ENCODE measurements around the gene CEP44. TPM values are rescaled to one million over a fixed set of nuclear protein-coding genes. Genes with fewer than 3 reads are reported as not detected.

The CEP44 gene
- total RNA-seq, 1 experiment from 2014 or later: 8.4 TPM

DNA sequence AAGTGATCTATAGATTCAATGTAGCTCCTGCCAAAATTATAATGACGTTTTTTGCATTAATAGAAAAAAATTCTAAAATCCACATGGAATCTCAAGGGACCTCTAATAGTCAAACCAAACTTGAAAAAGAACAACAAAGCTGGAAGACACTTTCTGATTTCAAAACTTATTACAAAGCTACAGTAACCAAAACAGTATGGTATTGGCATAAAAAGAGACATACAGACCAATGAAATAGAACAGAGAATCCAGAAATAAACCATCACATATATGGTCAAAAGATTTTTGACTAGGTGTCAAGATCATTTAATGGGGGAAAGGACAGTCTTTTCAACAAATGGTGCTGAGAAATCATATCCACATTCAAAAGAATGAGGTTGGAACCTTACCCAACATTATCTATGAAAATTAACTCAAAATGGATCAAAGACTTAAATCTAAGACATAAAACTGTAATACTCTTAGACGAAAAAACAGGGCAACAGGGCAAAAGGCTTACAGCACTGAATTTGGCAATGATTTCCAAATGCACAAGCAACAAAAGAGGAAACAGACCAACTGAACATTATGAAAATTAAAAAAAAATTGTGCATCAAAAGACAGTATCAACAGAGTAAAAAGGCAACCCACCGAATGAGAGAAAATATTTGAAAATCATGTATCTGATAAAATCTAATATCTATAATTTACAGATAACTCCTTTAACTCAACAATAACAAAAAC lies 4.1 kb upstream of the CEP44 start:
- no peaks in the 10 kb centered on the region for H3K9me3 ChIP-seq (ENCODE audit: low read length)
- peaks cover 70% of the 10 kb centered on the region for H3K79me2 ChIP-seq (ENCODE audit: low read length)
- H3F3A ChIP-seq (ENCODE audit: low read length, unreplicated experiment): no peaks in the 10 kb centered on the region
- no peak overlapping the region for H3K4me3 ChIP-seq (ENCODE audit: low read length)
- no peak overlapping the region for H3K27ac ChIP-seq (ENCODE audit: low read length)
- H3K4me1 ChIP-seq (ENCODE audit: insufficient read depth, low read length): peaks cover 11% of the 10 kb centered on the region; the same call in 1 of the 2 replicates
- no peaks in the 10 kb centered on the region for H3K27me3 ChIP-seq (ENCODE audit: low read length)
- H3K9ac ChIP-seq (ENCODE audit: low read length): no peak overlapping the region
- ATAC-seq (no peak), DNase-seq (no peak)
- BruUV-seq (replicated peaks): no TSS peak
- no peaks in the 10 kb centered on the region for H3K9me2 ChIP-seq (replicated peaks; ENCODE audit: low read length)
- H3K4me2 ChIP-seq (ENCODE audit: low read length): no peak overlapping the region
- POLR2A ChIA-PET (ENCODE audit: unreplicated experiment): no interaction called here
- no peaks in the 10 kb centered on the region for H4K20me1 ChIP-seq (ENCODE audit: low read length)
- CTCF ChIA-PET: no interaction called here
- H2AFZ ChIP-seq (ENCODE audit: low read length): no peak overlapping the region
- TF ChIP-seq EZH2phosphoT487 (IDR thresholded peaks at IDR 0.05; ENCODE audit: borderline replicate concordance, low read length): no peak
- TF ChIP-seq EZH2 (IDR thresholded peaks at IDR 0.05; ENCODE audit: low read length, unreplicated experiment): no peak
- TF ChIP-seq, protein P1, sequence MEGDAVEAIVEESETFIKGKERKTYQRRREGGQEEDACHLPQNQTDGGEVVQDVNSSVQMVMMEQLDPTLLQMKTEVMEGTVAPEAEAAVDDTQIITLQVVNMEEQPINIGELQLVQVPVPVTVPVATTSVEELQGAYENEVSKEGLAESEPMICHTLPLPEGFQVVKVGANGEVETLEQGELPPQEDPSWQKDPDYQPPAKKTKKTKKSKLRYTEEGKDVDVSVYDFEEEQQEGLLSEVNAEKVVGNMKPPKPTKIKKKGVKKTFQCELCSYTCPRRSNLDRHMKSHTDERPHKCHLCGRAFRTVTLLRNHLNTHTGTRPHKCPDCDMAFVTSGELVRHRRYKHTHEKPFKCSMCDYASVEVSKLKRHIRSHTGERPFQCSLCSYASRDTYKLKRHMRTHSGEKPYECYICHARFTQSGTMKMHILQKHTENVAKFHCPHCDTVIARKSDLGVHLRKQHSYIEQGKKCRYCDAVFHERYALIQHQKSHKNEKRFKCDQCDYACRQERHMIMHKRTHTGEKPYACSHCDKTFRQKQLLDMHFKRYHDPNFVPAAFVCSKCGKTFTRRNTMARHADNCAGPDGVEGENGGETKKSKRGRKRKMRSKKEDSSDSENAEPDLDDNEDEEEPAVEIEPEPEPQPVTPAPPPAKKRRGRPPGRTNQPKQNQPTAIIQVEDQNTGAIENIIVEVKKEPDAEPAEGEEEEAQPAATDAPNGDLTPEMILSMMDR (conservative IDR thresholded peaks at IDR 0.05; ENCODE audit: low read depth, low read length): no peak
- intact Hi-C loops (cut with micrococcal nuclease): loop anchor here (5.0 kb wide), 1 partner anchor 38 kb away; no protein-coding TSS in a partner anchor
- 0 out of 2 replicates have a peak, but pooled peaks cover 5% of the 10 kb centered on the region for H3K36me3 ChIP-seq (ENCODE audit: low read depth, low read length)

DNA sequence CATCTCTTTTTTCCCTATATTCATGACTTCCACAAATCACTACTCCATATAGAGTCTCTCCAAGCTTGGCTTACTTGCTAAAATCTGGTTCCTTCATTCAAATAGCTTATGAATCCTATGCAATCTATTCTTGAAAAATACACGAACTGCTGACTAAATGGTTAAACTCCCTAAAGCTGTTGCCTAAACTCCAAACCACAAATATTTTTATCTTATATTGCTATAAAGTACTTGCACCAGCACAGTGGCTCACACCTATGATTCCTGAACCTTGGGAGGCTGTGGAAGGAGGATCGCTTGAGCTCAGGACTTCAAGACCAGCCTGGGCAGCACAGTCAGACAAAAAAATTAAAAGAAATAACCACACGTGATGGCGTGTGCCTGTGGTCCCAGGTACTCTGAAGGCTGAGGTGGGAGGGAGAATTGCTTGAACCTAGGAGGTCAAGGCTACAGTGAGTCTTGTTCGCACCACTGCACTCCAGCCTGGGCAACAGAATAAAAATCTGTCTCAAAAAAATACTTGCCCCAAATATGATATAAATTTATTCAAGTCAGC lies 2.5 kb upstream of the CEP44 start:
- no peak overlapping the region for H3K27ac ChIP-seq (ENCODE audit: low read length)
- ChIA-PET POLR2A (ENCODE audit: unreplicated experiment) (no interaction called here), CTCF (no interaction called here)
- no peaks in the 10 kb centered on the region for H3K27me3 ChIP-seq (ENCODE audit: low read length)
- TF ChIP-seq EZH2 (IDR thresholded peaks at IDR 0.05; ENCODE audit: low read length, unreplicated experiment): no peak
- TF ChIP-seq, protein P1 (conservative IDR thresholded peaks at IDR 0.05; ENCODE audit: low read depth, low read length): no peak
- no peak for TF ChIP-seq EZH2phosphoT487 (IDR thresholded peaks at IDR 0.05; ENCODE audit: borderline replicate concordance, low read length)
- H3K36me3 ChIP-seq (ENCODE audit: low read depth, low read length): 0 out of 2 replicates have a peak, but pooled peaks cover 5% of the 10 kb centered on the region
- no peaks in the 10 kb centered on the region for H4K20me1 ChIP-seq (ENCODE audit: low read length)
- no peaks in the 10 kb centered on the region for H3F3A ChIP-seq (ENCODE audit: low read length, unreplicated experiment)
- peak overlapping the region; percentile 26; the same call in 1 of the 2 replicates for H3K4me3 ChIP-seq (ENCODE audit: low read length)
- ATAC-seq: no peak
- H2AFZ ChIP-seq (ENCODE audit: low read length): no peak overlapping the region
- H3K9ac ChIP-seq (ENCODE audit: low read length): no peak overlapping the region
- H3K4me1 ChIP-seq (ENCODE audit: insufficient read depth, low read length): peaks cover 16% of the 10 kb centered on the region; the same call in 1 of the 2 replicates
- H3K9me3 ChIP-seq (ENCODE audit: low read length): no peaks in the 10 kb centered on the region
- DNase-seq: no peak
- intact Hi-C loops (cut with micrococcal nuclease): no loop called here
- H3K4me2 ChIP-seq (ENCODE audit: low read length): peak overlapping the region; percentile 93
- no peaks in the 10 kb centered on the region for H3K9me2 ChIP-seq (replicated peaks; ENCODE audit: low read length)
- peaks cover 77% of the 10 kb centered on the region for H3K79me2 ChIP-seq (ENCODE audit: low read length)
- no TSS peak for BruUV-seq (replicated peaks)

GRCh38 chr4:174281901-174282300 lies 1.8 kb upstream of the CEP44 start:
- peaks cover 79% of the 10 kb centered on the region for H3K79me2 ChIP-seq (ENCODE audit: low read length)
- peak overlapping the region; percentile 95; the same call in 1 of the 2 replicates for H3K9ac ChIP-seq (ENCODE audit: low read length)
- H3K9me2 ChIP-seq (replicated peaks; ENCODE audit: low read length): no peaks in the 10 kb centered on the region
- BruUV-seq (replicated peaks): no TSS peak
- H4K20me1 ChIP-seq (ENCODE audit: low read length): no peaks in the 10 kb centered on the region
- CTCF ChIA-PET: no interaction called here
- H3K27me3 ChIP-seq (ENCODE audit: low read length): no peaks in the 10 kb centered on the region
- peak overlapping the region; percentile 92 for H3K4me3 ChIP-seq (ENCODE audit: low read length)
- DNase-seq (no peak), ATAC-seq (no peak)
- TF ChIP-seq EZH2 (IDR thresholded peaks at IDR 0.05; ENCODE audit: low read length, unreplicated experiment): no peak
- TF ChIP-seq EZH2phosphoT487 (IDR thresholded peaks at IDR 0.05; ENCODE audit: borderline replicate concordance, low read length): no peak
- TF ChIP-seq, protein P1 (conservative IDR thresholded peaks at IDR 0.05; ENCODE audit: low read depth, low read length): no peak
- intact Hi-C loops (cut with micrococcal nuclease): no loop called here
- POLR2A ChIA-PET (ENCODE audit: unreplicated experiment): no interaction called here
- H2AFZ ChIP-seq (ENCODE audit: low read length): no peak overlapping the region
- H3K4me1 ChIP-seq (ENCODE audit: insufficient read depth, low read length): peaks cover 16% of the 10 kb centered on the region; the same call in 1 of the 2 replicates
- H3K27ac ChIP-seq (ENCODE audit: low read length): no peak overlapping the region
- peak overlapping the region; percentile 93 for H3K4me2 ChIP-seq (ENCODE audit: low read length)
- 0 out of 2 replicates have a peak, but pooled peaks cover 5% of the 10 kb centered on the region for H3K36me3 ChIP-seq (ENCODE audit: low read depth, low read length)
- H3F3A ChIP-seq (ENCODE audit: low read length, unreplicated experiment): no peaks in the 10 kb centered on the region
- no peaks in the 10 kb centered on the region for H3K9me3 ChIP-seq (ENCODE audit: low read length)
